Hepatocyte (in vitro differentiated cells): ENCODE results near the gene FAM120A.

Experiments
- CTCF ChIP-seq: fragments of 200-600 bp; sonication (generic); IDR thresholded peaks from 2 replicates; pipeline ENCODE4 v1.5.1; 2016; ENCODE audit warnings: antibody characterized with exemption, mild to moderate bottlenecking; ENCODE audit not compliant: poor library complexity
- EZH2 ChIP-seq: fragments of 200-600 bp; sonication (generic); IDR thresholded peaks from 2 replicates; pipeline ENCODE4 v1.6.1; 2016; ENCODE audit warnings: antibody characterized with exemption, mild to moderate bottlenecking, borderline replicate concordance
- EZH2phosphoT487 ChIP-seq: fragments of 200-600 bp; sonication (generic); IDR thresholded peaks from one replicate; pipeline ENCODE4 v1.6.1; 2018; ENCODE audit warnings: antibody characterized with exemption, mild to moderate bottlenecking, low read depth, moderate library complexity; ENCODE audit not compliant: unreplicated experiment, severe bottlenecking

DNA sequence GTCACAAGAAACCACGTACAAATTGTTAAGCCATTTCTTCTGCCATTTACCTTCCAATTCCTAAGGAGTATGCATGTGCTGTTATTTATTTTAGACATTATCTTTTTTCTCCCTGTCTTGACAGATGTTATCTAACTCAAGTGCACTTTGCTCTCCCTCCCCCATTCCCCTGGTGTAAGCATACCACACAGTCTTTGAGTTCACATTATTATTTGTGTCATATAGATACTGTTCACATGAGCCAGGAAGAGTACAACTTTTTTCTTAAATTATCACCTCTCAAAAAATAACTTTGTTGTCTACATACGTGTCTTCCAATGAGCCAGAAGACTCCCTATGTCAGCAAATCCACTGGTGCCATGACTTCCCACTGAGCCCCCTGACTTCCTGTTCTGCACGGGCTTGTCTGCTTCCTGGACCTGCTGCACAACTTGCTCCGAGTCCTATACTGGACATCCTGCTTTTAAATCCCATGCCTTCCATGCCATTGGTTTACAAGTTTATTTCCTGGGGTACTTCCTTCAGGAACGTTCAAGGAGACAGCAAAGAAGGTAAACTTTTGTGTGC is 19.9 kb upstream of the FAM120A start:
- TF ChIP-seq CTCF (no peak), EZH2phosphoT487 (no peak), EZH2 (no peak)
